Measurements from ENCODE around the gene BSG. TPM values are rescaled to one million over a fixed set of nuclear protein-coding genes. Genes with fewer than 3 reads are reported as not detected.

BSG gene
- polyA plus RNA-seq, 2 of the 4 experiments (the other 2 are of a cell fraction), result 285 to 579 TPM

DNA sequence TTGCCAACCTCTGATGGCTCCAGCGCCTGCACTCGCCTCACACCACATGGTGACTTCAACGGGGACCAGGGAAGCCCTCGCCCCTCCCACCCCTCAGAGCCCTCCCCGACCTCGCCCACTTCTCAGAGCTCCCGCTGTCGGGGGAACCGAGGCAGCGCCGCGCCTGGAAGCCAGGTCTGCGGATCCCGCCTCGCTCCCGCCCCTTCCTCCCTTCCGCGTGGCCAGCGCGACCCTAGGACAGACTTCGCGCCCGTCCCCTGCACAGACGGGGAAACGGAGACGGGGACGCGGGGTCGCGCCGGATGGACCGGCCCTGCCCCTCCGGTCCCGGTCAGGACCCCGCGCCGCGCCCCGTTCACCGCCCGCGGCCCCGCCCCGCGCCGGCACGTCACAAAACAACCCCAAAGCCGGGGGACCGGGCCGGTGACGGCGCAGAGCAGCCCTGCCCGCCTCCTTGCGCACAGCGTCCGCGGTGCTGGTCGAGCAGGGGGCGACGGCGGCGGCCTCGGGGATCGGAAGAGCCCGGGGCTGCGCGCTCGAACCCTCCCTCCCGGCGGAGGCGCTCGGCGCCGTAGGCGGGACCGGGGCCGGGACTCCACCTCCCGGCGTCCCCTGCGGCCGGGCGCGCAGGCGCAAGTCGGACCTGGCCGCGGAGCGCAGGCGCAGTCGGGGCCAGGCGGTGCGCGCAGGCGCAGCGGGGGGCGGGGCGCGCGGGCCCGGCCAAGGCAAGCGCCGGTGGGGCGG lies 41.2 kb upstream of the BSG start (continued):
- 0 out of 5 replicates have a peak, but pooled peaks have one; percentile 12 to 46 for TF ChIP-seq JUN (IDR thresholded peaks at IDR 0.05)
- TF ChIP-seq, protein P1, sequence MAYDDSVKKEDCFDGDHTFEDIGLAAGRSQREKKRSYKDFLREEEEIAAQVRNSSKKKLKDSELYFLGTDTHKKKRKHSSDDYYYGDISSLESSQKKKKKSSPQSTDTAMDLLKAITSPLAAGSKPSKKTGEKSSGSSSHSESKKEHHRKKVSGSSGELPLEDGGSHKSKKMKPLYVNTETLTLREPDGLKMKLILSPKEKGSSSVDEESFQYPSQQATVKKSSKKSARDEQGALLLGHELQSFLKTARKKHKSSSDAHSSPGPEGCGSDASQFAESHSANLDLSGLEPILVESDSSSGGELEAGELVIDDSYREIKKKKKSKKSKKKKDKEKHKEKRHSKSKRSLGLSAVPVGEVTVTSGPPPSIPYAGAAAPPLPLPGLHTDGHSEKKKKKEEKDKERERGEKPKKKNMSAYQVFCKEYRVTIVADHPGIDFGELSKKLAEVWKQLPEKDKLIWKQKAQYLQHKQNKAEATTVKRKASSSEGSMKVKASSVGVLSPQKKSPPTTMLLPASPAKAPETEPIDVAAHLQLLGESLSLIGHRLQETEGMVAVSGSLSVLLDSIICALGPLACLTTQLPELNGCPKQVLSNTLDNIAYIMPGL (CRISPR knock-in tag; IDR thresholded peaks at IDR 0.05; ENCODE audit: borderline replicate concordance), result no peak

DNA sequence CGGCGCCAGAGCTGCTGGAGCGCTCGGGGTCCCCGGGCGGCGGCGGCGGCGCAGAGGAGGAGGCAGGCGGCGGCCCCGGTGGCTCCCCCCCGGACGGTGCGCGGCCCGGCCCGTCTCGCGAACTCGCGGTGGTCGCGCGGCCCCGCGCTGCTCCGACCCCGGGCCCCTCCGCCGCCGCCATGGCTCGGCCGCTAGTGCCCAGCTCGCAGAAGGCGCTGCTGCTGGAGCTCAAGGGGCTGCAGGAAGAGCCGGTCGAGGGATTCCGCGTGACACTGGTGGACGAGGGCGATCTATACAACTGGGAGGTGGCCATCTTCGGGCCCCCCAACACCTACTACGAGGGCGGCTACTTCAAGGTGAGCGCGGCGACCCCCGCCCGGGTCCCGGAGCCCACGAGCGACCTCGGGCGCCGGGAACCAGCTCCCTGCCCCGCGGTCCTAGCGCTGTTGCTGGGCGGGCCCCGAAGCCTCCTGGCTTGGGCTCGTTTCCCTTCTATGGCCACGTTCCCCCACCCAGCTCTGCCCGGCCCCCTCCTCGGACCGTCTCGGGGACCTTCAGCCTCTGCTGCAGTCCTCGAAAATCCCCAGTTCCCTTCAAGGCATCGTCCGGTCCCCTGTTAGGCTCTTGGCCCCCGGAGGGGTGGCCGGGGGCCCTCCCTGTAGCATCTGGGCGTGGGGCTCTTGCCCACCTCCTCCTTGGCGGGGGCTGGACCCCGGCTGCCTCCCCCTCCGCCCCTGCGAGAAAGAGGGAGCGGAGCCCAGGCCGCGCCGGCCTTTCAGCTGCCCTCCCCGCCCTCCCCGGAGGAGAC lies 40.4 kb upstream of the BSG start, which contains the start of gene CDC34:
Gene CDC34, plus strand, starts transcription at position 8 of the 808 bp plus-strand sequence. Its CDS starts 172 bp downstream, at position 180.
- FAIRE-seq (no peak), DNase-seq (ENCODE audit: low read depth in 1 of 2, low spot score in 1 of 2) (no peak)

More for the DNA sequence above, 40.4 kb upstream of the BSG start, which contains the start of gene CDC34:
- H3K27ac ChIP-seq, result peak within 1 kb of the TSS; percentile 98 to 100
- no peaks in the 10 kb centered on the region for H3K9me3 ChIP-seq
- ATAC-seq, result peak; percentile 23 to 25; a peak in 5 of 6 replicates
- POLR2A ChIA-PET, result interaction anchor here (0.6 to 2.0 kb wide), 5 partner anchors 21 to 62 kb away, joined by 3 to 7 read pairs (median 5); partner anchors contain the start of genes BSG and TPGS1
- WGBS (ENCODE audit: missing lambda C conversion rate), result 0% methylated on average over 7 of the region's 84 CpGs
- peak within 1 kb of the TSS; percentile 87 for H3K4me3 ChIP-seq
- no peak for TF ChIP-seq EHF (CRISPR knock-in tag; IDR thresholded peaks at IDR 0.05)
- TF ChIP-seq MAZ (IDR thresholded peaks at IDR 0.05; ENCODE audit: borderline replicate concordance, low read depth, low read length), result no peak
- TF ChIP-seq JUN (IDR thresholded peaks at IDR 0.05), result 0 out of 5 replicates have a peak, but pooled peaks of 1 of the 2 experiments have one; percentile 36
- TF ChIP-seq CHD4 (IDR thresholded peaks at IDR 0.05; ENCODE audit: borderline replicate concordance), result no peak
- TF ChIP-seq HOXB13 (CRISPR knock-in tag; IDR thresholded peaks at IDR 0.05; ENCODE audit: low read depth), result no peak
- TF ChIP-seq, protein P2, sequence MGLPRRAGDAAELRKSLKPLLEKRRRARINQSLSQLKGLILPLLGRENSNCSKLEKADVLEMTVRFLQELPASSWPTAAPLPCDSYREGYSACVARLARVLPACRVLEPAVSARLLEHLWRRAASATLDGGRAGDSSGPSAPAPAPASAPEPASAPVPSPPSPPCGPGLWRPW (IDR thresholded peaks at IDR 0.05), result no peak
- TF ChIP-seq, protein P3, sequence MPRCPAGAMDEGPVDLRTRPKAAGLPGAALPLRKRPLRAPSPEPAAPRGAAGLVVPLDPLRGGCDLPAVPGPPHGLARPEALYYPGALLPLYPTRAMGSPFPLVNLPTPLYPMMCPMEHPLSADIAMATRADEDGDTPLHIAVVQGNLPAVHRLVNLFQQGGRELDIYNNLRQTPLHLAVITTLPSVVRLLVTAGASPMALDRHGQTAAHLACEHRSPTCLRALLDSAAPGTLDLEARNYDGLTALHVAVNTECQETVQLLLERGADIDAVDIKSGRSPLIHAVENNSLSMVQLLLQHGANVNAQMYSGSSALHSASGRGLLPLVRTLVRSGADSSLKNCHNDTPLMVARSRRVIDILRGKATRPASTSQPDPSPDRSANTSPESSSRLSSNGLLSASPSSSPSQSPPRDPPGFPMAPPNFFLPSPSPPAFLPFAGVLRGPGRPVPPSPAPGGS (IDR thresholded peaks at IDR 0.05), result no peak
- no peak for TF ChIP-seq HOXB5 (CRISPR knock-in tag; IDR thresholded peaks at IDR 0.05)
- TF ChIP-seq POLR2A (IDR thresholded peaks at IDR 0.05; ENCODE audit: low read length), result peak; percentile 47
- TF ChIP-seq KDM1A (IDR thresholded peaks at IDR 0.05; ENCODE audit: low read depth), result no peak
- TF ChIP-seq, protein P4, sequence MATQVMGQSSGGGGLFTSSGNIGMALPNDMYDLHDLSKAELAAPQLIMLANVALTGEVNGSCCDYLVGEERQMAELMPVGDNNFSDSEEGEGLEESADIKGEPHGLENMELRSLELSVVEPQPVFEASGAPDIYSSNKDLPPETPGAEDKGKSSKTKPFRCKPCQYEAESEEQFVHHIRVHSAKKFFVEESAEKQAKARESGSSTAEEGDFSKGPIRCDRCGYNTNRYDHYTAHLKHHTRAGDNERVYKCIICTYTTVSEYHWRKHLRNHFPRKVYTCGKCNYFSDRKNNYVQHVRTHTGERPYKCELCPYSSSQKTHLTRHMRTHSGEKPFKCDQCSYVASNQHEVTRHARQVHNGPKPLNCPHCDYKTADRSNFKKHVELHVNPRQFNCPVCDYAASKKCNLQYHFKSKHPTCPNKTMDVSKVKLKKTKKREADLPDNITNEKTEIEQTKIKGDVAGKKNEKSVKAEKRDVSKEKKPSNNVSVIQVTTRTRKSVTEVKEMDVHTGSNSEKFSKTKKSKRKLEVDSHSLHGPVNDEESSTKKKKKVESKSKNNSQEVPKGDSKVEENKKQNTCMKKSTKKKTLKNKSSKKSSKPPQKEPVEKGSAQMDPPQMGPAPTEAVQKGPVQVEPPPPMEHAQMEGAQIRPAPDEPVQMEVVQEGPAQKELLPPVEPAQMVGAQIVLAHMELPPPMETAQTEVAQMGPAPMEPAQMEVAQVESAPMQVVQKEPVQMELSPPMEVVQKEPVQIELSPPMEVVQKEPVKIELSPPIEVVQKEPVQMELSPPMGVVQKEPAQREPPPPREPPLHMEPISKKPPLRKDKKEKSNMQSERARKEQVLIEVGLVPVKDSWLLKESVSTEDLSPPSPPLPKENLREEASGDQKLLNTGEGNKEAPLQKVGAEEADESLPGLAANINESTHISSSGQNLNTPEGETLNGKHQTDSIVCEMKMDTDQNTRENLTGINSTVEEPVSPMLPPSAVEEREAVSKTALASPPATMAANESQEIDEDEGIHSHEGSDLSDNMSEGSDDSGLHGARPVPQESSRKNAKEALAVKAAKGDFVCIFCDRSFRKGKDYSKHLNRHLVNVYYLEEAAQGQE (IDR thresholded peaks at IDR 0.05), result no peak
- no peak for TF ChIP-seq FOSL2 (IDR thresholded peaks at IDR 0.05)
- TF ChIP-seq FOSL2 (CRISPR knock-in tag; IDR thresholded peaks at IDR 0.05), result no peak
- TF ChIP-seq BHLHE40 (IDR thresholded peaks at IDR 0.05; ENCODE audit: low read depth, low read length), result no peak
- TF ChIP-seq CEBPB (IDR thresholded peaks at IDR 0.05), result no peak
- TF ChIP-seq MYC (IDR thresholded peaks at IDR 0.05; ENCODE audit: borderline replicate concordance, low read length), result no peak
- TF ChIP-seq, protein P1 (CRISPR knock-in tag; IDR thresholded peaks at IDR 0.05; ENCODE audit: borderline replicate concordance), result no peak
- CTCF ChIA-PET, result interaction anchor here (1.0 to 2.8 kb wide), 15 partner anchors 8 to 54 kb away, joined by 3 to 16 read pairs (median 6); partner anchors contain the start of genes BSG, GZMM and TPGS1
- H3K4me1 ChIP-seq, result peaks cover 34% of the 10 kb centered on the region
- peak within 1 kb of the TSS; percentile 96 for H3K4me2 ChIP-seq

All from A549 (cell line).